ENCODE measurements around the gene HIPK2. TPM values are rescaled to one million over a fixed set of nuclear protein-coding genes. Genes with fewer than 3 reads are reported as not detected.

HIPK2 gene
- 100 to 1,000 TPM in 1 of 4 donors, 10 to 100 TPM in 3; 24.0 to 104 (median 84.9) TPM for polyA plus RNA-seq (ENCODE audit: insufficient read length in 4 of 4)

DNA sequence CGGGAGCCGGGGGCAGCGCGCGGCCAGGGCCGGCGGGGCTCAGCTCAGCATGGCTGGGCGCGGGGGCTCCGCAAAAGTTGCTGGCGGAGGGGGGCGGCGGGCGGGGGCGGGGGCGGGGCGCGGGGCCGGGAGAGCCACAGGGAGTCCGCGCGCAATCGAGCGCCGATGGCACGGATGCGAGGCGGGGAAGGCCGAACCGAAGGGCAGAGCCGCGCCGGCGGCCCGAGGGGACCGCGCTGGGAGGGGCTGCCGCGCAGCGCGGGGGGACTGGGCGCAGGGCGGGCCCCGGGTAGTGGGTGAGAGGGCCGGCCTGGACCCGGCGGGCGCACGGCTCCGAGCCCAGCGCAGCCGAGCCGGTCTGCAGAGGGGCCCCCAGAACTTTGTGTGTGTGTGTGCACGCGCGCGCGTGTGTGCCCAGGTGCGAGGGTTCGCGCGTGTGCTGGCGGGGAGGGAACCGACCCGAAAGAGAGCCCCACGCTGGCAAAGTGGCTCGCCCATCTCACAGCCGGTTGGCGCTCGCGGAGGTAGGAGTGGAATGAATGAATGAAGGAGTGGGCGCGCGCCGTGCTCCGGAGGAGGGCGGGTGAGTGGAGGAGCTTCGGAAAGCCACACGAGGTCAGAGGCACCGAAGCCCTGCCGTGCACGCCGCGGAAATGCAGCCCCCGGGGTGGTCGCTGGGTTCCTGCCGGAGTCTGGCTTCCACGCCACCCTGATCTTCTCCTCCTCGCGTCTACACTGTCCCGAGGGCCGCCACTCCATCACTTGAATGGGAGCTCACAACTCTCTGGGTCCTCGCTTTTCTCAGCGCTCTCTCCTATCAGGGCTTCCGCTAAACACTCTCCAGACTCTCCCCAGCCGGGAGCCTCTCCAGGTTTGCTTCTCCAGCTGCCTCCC lies at the start of gene HIPK2:
Gene HIPK2 (minus strand): TSS at position 51 of the 894 bp plus-strand sequence. CDS start 375 bp downstream, outside the sequence.
- DNase-seq (ENCODE audit: low read depth in 4 of 4, low spot score in 3 of 4): peak in 2 of 4 donors; percentile 73 to 75

DNA sequence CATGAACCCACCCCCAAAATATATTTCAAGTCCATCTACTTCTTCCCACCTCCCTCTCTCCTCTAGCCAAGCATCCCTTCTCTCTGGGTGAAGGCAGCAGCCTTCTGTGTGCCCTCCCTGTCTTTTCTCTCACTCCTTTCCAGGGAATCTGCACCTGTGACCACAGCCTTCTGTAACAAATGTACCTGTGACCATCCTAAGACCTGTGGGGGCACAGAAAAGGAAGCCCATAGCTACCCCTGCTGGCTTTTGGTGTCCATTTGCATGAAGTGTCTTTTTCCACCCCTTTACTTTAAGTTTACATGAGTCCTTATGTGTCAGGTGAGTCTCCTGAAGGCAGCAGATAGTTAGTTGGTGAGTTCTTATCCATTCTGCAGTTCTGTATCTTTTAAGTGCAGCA lies 49.2 kb upstream of the HIPK2 start:
- no peak for DNase-seq (ENCODE audit: low read depth in 4 of 4, low spot score in 3 of 4)

DNA sequence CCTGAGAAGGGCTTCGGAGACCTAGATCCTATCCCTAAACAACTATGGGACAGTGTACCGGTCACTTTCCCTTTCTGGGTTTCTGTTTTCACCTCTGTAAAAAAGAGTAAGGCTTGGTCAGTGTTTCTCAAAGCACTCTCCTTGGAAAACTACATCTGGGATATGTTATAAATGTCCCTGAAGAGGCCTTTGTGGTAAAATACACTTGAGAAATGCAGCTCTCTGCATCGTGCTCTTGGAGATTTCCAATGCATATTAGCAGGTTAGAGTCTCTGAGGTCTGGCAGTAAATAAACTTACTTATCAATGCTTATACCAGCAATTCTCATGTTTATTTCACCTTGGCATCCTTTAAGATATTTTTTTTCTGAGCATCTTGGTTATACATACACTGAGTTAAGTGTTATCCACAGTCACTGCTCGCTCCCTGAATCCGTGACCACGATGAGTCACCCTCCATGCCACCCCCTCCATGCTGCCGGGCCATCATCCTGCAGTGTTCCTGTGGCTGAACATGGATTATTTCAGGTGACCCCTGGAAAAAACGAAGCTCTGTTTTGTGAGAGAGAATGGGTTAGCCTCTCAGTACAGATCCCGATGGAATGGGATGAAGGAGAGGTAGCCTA lies 48.0 kb upstream of the HIPK2 start:
- DNase-seq (ENCODE audit: low read depth in 4 of 4, low spot score in 3 of 4): no peak

DNA sequence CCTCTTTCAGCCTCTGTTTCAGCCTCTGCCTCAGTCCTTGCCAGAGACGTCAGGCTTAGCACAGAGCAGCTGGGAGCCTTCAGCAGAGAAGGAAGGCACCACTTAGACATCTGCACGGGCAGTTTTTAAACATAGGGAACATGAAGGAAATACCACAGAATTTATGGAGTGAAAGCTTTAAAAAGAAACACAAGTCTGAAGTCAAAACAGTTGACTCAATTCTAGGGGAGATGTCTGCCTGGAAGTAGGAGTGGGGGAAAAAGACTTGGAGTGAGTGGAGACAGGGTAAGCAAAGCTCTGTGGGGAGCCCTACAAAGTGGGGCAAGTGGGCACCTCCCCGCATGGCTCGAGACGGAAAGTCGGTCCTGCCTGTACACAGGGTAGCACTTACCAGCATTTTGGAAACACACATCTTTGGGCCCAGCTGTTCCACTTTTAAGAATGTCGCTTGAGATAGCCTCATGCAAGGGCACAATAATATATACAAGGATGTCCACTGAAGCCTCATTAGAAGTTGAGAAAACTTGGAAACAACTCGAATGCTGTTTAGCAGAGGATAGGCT lies 46.2 kb upstream of the HIPK2 start:
- DNase-seq (ENCODE audit: low read depth in 4 of 4, low spot score in 3 of 4): peak in 1 of 4 donors; percentile 42

DNA sequence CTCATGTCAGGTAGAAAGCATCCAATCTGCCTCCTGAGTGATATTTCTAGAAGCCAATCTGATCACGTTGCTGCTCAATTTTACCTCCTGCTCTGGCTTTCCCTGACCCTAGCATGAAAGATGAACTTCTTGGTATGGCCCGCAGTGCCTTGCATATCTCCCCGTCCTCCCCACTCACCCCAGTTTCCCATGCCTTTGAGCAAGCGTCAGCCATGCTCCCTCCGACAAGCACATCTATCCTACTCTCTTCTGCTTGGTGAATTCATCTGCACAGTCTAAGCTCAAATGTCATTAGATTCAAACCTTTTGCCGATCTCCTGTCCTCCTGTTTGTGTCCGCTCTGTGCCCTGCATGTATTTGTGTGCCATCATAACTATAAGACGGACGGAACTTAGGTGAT lies 45.1 kb upstream of the HIPK2 start:
- no peak for DNase-seq (ENCODE audit: low read depth in 4 of 4, low spot score in 3 of 4)

DNA sequence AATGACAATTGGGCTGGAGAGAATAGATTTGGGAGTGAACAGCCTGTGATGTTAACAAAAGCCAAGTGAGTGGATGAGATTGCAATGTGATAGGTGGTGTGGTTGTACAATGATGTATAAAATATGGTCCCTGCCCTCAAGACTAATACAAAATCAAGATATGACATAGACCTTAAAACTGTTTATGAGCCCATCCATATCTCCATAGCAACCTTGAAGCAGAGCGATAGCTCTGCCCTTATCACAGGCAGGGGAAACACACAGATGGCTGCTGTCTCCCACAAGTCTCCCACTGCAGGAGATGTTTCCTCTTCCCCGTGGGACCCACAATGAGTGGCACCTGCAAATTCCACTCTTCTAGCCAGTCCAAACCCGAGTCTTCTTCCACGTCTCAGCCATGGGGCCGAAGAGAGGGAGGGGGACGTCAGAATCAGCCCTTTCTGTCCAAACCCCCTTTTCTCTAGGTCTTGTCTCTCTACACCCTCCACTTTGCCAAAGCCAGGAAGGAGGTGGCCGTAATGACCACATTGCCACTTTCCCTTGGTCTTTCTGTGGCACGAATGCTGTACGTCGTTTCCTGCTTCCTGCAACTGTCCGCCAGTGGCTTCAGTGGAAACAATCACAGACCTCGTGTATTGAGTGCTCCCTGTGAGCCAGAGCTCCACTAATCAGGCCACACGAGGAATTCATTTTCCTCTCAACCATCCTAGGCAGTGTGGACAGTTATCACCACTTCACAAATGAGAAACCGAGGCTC lies 43.7 kb upstream of the HIPK2 start:
- no peak for DNase-seq (ENCODE audit: low read depth in 4 of 4, low spot score in 3 of 4)

DNA sequence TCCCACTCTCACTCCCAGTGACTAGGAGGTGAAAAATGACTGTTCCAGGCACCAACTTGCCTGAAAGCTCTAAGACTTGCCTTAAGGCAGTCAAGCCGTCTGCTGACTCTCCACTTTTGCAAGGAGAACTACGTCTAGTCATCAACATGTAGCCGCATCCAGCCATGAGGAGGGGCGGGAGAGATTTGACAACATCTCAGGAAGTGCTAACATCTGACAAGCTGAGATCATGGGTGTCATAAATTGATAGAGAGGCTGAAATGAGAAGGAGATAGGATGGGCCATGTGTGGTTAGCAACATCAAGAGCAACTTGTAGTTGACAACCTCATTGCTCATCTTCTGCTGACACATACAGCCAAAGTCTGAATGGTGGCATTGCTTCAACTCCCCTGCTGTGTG lies 42.3 kb upstream of the HIPK2 start:
- DNase-seq (ENCODE audit: low read depth in 4 of 4, low spot score in 3 of 4): no peak

DNA sequence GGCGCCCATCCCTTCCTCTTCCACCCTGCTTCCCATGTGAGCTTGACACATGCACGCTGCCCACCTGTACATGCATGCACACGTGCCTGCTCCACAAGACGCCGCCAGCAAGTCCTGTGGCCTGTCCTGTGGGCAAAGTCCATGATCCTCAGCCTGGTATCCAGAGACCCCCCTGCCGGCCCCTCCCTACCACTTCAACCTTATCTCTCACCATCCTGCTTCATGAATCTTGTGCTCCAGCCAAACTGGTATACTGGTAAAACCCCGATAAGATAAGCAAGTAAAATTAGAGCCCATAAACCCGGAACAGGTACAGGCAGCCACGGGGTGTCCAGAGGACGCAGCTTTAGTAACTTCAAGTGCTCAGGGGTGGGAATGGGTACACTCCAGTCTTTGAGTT lies 39.5 kb upstream of the HIPK2 start:
- no peak for DNase-seq (ENCODE audit: low read depth in 4 of 4, low spot score in 3 of 4)

DNA sequence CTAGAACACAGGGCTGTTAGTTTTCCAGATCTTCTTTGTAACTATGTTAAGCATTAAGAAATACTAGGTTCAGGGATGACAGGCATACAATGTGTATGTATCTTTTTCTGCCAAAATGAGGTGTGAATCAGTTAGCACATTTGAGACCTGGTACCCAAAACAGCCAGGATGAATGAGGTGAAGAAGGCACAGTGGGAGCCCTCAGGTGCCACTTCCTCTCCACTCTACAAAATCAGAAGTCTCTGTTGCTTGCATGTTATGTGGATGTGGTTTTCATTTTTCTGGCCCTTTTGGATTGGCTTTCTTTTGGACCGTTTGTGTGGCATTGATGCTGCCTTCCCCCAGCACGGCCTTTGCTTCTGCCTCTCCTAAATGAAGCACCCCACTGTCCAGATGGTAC lies 35.9 kb upstream of the HIPK2 start:
- no peak for DNase-seq (ENCODE audit: low read depth in 4 of 4, low spot score in 3 of 4)

DNA sequence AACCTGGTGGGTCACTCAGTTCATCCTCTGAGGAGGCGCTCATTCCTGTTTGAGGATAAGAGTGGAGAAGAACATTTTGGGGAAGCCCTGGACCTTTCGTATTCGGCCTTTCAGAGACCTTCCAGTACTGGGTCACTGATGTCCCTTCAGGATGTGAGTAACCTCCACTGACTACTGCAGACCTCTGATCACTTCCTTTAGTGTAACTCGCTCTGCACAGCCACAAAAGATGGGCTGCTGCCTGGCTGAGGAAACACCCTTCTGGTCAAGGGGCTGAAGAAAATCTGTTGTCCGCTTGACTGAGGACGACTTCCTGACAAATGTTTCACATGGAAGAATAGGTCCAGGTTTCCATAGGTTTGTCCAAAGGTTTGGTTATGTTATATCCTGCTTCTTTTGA lies 35.4 kb upstream of the HIPK2 start:
- DNase-seq (ENCODE audit: low read depth in 4 of 4, low spot score in 3 of 4): no peak

DNA sequence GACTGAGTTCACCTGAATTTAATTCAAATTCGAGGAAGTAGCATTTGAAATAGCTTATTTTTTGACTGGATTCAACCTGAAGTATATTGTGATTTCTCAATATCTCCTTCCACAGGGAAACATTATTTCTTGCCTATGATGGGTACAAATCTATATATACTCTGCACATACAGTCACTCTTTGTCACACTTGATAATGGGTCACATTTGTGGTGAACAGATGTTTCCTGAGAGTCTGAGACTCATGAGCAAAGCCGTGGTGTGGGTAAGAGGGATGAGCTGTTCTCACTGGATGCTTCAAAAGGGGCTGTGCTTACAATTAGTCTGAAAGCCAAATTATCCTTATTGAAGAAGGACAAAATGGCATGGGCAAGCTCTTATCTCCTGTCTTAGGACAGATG lies 33.3 kb upstream of the HIPK2 start:
- no peak for DNase-seq (ENCODE audit: low read depth in 4 of 4, low spot score in 3 of 4)

DNA sequence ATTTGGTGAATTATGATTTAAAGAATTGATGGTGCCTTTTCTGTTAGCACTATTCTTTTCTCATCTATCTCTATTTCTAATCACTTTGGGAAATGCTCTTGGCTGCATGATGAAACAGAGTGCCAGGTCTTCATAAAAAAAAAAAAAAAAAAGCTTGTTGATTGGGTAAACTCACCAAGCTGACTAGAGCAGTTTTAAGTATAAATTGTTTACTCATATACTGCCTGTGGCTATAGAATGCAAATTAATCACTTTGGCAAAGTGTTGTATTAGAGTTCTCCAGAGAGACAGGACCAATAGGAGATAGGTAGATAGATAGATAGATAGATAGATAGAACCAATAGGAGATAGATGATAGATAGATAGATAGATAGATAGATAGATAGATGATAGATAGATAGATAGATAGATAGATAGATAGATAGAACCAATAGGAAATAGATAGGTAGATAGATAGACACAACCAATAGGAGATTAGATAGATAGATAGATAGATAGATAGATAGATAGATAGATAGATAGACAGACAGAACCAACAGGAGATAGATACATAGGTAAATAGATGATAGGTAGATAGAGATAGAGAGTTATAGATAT lies 31.1 kb upstream of the HIPK2 start:
- DNase-seq (ENCODE audit: low read depth in 4 of 4, low spot score in 3 of 4): no peak

DNA sequence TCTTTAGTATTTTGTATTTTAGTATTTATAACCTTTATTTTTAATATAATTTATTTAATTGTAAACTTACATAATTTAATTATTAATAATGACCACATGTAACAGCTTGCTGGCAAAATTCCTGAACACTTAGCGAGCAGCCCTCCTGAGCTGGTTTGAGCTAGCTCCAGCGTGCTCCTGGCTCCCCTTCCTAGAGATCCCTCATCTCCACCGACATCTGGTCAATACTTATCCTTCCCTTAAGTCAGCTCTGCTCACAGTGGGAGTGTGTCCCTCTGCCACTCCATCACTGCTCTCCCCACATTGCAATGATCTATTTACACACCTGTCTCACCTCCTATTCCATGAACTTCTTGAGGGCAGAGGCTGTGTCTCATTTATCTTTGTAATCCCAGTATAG lies 30.6 kb upstream of the HIPK2 start:
- no peak for DNase-seq (ENCODE audit: low read depth in 4 of 4, low spot score in 3 of 4)

DNA sequence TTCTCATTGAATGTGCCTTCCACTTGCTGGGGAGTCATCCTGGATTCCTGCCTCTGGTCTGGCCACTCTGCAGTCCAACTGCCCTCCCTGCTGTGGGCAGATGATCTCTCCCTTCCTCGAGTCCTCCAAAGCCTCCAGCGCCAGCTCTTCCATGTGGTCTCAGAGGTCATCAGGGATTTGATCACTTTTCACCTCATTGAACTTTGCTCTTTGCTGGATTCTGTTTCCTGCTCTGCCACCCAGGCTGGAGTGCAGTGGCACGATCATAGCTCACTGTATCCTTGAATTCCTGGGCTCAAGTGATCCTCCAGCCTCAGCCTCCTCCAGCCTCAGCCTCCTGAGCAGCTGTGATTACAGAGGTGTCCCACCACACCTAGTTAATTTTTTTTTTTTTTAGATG lies 29.2 kb upstream of the HIPK2 start:
- DNase-seq (ENCODE audit: low read depth in 4 of 4, low spot score in 3 of 4): no peak

DNA sequence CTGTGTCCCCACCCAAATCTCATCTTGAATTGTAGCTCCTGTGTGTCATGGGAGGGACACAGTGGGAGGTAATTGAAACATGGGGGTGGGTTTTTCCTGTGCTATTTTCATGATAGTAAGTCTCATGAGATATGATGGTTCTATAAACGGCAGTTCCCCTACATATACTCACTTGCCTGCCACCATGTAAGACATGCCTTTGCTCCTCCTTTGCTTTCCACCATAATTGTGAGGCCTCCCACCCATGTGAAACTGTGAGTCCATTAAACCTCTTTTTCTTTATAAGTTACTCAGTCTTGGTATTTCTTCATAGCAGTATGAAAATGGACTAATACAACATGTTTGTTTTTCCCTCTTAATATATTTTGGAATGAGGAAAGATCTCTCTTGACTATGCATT lies 26.8 kb upstream of the HIPK2 start:
- no peak for DNase-seq (ENCODE audit: low read depth in 4 of 4, low spot score in 3 of 4)

DNA sequence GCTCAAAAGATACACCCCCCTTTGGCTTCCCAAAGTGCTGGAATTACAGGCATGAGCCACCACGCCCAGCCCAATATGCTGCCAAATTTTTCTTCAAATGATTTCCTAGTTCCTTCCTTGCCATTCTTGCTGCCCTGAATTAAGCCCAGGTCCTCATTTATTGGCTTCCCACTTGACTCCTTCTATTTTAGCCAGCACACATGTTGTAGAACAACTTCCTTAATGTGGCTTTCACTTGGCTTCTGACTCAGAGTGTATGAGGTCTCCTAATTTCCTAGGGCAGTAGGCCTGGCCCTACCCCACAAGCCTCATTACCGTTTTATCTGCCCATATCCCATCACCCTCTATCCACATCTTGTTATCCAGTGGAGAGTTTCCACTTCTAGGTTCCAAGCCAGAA lies 21.8 kb upstream of the HIPK2 start:
- no peak for DNase-seq (ENCODE audit: low read depth in 4 of 4, low spot score in 3 of 4)

DNA sequence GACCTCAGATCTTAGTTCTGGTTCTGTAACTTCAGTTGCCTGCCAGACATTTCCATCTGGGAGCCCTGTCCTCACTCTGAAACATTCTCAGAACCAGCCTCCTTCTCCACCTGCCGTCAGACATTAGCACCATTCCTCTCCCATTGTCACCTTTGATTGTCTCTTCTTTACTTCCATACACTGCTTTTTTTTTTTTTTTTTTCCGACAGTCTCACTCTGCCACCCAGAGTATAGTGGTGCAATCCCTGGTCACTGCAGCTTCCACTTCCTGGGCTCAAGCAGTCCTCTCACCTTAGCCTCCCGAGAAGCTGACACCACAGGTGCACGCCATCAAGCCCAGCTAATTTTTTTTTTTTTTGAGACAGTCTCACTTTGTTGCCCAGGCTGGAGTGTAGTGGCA lies 21.1 kb upstream of the HIPK2 start:
- no peak for DNase-seq (ENCODE audit: low read depth in 4 of 4, low spot score in 3 of 4)

DNA sequence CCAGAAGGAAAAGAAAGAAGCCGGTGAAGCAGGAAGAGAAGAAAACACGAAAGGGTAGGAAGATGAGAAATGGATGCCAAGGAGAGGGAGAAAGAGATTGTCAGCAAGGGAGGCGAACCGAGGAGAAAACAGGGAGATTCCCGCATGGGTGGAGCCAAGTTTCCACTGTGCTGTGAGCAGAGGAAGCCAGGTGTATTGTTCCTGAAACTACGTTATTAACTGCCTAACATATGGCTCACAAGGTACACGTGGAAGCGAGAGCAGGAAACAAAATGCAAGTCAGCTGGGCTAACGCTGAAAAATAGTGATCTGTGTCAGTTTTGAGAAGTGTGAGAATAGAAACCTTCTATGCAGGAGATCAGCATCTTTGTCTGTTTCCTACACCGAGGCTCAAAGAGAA lies 20.4 kb upstream of the HIPK2 start:
- no peak for DNase-seq (ENCODE audit: low read depth in 4 of 4, low spot score in 3 of 4)

DNA sequence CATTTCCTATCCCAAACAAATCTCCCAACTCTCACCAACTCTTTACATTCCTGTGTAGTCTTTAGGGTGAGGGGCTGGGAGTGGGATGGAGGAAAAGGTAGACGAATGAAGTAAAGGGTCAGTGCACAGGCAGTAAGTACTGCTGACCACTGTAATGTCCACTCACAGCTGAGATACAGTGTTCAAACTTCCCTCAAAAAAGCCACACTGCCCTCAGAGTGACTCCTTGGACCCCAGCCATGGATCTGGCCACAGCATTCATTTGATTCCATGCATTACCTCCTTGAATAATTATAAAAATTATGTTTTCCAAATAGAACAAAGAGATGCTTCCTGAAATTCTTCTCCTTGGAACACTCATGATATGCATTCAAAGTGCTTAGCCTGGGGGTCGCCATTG lies 19.8 kb upstream of the HIPK2 start:
- no peak for DNase-seq (ENCODE audit: low read depth in 4 of 4, low spot score in 3 of 4)

DNA sequence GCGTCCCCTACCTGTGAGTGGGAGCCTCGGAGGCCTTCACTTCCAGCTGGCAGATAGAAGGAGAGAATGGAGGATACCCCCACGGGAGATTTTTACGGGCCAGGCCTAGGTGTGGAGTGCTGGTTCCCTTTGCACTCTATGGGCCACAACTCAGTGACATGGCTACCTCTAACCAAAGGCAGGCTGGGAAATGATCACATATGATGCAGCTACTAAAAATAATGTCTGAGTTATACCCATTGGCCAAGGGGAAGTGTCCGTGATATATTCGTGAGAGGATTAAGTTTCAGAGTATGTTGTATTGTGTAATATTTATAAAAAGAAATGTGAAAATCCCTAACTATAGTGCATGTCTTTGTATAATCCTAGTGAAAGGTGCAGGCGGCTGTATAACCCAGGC lies 13.5 kb upstream of the HIPK2 start:
- DNase-seq (ENCODE audit: low read depth in 4 of 4, low spot score in 3 of 4): no peak

DNA sequence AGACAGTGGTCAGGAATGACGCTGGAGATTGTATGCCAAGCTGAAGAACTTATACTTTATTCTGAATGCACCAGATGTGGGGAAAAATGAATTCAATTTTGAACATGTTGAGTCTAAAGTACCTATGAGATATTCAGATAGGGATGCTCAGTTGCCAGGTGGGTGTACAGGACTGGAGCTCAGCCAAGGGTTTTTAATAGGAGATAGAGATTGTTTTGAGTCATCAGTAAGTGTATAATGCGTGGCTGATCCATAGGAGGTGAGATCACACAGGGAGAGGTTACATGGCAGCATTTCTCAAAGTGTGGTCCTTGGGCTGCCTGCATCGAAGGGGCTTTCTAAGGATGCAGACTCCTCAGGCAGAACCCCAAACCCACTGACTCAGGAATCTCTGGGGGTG lies 6.8 kb upstream of the HIPK2 start:
- DNase-seq (ENCODE audit: low read depth in 4 of 4, low spot score in 3 of 4): no peak

Measured in left renal pelvis (tissue), 4 donors.